Breast epithelium (tissue), 4 donors: ENCODE data around the gene OGFR. TPM values are rescaled to one million over a fixed set of nuclear protein-coding genes. Genes with fewer than 3 reads are reported as not detected.
"Not testable (repeated sequence)": the region's sequence is repeated elsewhere in the genome, so short reads cannot be mapped to it uniquely, and the experiment has no call there.

Source experiments
- DNase-seq, 2 donors: peaks; one replicate each; pipeline ENCODE4 v3.0.0-alpha.2; 2019; ENCODE audit warnings: low spot score in 2 of 2
- H3K27ac ChIP-seq, 2 donors: fragments of 200-600 bp; sonication (generic) in 1 of 2; one replicate each; pipeline ENCODE4 v1.5.1; 2016 to 2019; ENCODE audit warnings: mild to moderate bottlenecking in 1 of 2
- H3K27me3 ChIP-seq, 2 donors: fragments of 200-600 bp; sonication (generic) in 1 of 2; one replicate each; pipeline versions ENCODE4 v1.5.1 to v1.6.0; 2017 to 2019; ENCODE audit warnings: control low read depth in 1 of 2, mild to moderate bottlenecking in 1 of 2
- H3K36me3 ChIP-seq: fragments of 200-600 bp; one replicate; pipeline ENCODE4 v1.5.1; 2019
- H3K4me1 ChIP-seq, 2 donors: fragments of 200-600 bp; sonication (generic); one replicate each; pipeline ENCODE4 v1.5.1; 2016 to 2019; ENCODE audit warnings: control low read depth in 1 of 2
- H3K4me3 ChIP-seq, 3 donors: fragments of 200-600 bp; sonication (generic); 1 replicate in 2 of 3; 2 replicates in 1 of 3; pipeline ENCODE4 v1.5.1; 2016 to 2019; ENCODE audit warnings: mild to moderate bottlenecking in 3 of 3, moderate library complexity in 2 of 3
- H3K9me3 ChIP-seq, 2 donors: fragments of 200-600 bp; sonication (generic) in 1 of 2; one replicate each; pipeline ENCODE4 v1.5.1; 2016 to 2019; ENCODE audit warnings: control low read depth in 1 of 2
- POLR2A ChIP-seq: fragments of 450-650 bp; IDR thresholded peaks from one replicate; pipeline ENCODE4 v1.6.1; 2016; ENCODE audit warnings: antibody characterized with exemption, mild to moderate bottlenecking, moderate library complexity
- POLR2AphosphoS5 ChIP-seq, 3 donors: sonication (generic); formaldehyde crosslinking; IDR thresholded peaks; one replicate each; pipeline ENCODE4 v1.6.1; 2017; ENCODE audit warnings: antibody characterized with exemption in 3 of 3
- intact Hi-C: fragments of 100-400 bp; cut with DNase I; formaldehyde crosslinking; loops from one replicate; pipeline ENCODE4 v1.15.1; 2023; ENCODE audit warnings: low total_unique reads
- total RNA-seq, 3 donors: library from RNA; depleted of rRNA; stranded (reverse); fragments of >200 nt; gene quantifications; one replicate each; pipeline ENCODE4 v1.1.0, GENCODE V29; 2016
- TF ChIP-seq, protein P1 (sequence below), 3 donors: fragments of 450-650 bp; IDR thresholded peaks; one replicate each; pipeline ENCODE4 v1.5.1; 2016 to 2017; ENCODE audit warnings: antibody characterized with exemption in 3 of 3, mild to moderate bottlenecking in 3 of 3, moderate library complexity in 3 of 3

Gene OGFR
- total RNA-seq, 3 donors from 2014 or later = 38.5 to 45.3 (median 44.2) TPM

DNA sequence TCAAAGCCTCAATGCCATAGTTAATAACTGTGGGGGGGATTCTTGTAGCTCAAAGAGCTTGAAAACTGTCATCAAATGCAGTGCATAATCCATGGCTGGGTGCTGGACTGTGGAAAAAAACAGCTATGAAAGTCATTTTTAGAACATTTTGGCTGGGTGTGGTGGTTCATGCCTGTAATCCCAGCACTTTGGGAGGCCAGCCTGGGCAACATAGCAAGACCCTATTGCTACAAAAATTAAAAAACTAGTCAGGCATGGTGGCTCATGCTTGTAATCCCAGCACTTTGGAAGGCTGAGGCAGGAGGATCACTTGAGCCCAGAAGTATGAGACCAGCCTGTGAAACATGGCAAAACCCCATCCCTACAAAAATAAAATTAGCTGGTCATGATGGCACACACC lies 44.8 kb downstream of the OGFR start:
- no peak overlapping the region for H3K27ac ChIP-seq
- peaks cover 0 to 3% of the 10 kb centered on the region in 2 donors for H3K4me1 ChIP-seq
- H3K4me3 ChIP-seq = no peak overlapping the region
- no peak for DNase-seq
- TF ChIP-seq, protein P1, sequence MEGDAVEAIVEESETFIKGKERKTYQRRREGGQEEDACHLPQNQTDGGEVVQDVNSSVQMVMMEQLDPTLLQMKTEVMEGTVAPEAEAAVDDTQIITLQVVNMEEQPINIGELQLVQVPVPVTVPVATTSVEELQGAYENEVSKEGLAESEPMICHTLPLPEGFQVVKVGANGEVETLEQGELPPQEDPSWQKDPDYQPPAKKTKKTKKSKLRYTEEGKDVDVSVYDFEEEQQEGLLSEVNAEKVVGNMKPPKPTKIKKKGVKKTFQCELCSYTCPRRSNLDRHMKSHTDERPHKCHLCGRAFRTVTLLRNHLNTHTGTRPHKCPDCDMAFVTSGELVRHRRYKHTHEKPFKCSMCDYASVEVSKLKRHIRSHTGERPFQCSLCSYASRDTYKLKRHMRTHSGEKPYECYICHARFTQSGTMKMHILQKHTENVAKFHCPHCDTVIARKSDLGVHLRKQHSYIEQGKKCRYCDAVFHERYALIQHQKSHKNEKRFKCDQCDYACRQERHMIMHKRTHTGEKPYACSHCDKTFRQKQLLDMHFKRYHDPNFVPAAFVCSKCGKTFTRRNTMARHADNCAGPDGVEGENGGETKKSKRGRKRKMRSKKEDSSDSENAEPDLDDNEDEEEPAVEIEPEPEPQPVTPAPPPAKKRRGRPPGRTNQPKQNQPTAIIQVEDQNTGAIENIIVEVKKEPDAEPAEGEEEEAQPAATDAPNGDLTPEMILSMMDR (IDR thresholded peaks at IDR 0.05) = no peak
- TF ChIP-seq POLR2A = no peak
- no peak for TF ChIP-seq POLR2AphosphoS5 (IDR thresholded peaks at IDR 0.05)
- H3K36me3 ChIP-seq = no peaks in the 10 kb centered on the region
- intact Hi-C loops = no loop called here
- H3K9me3 ChIP-seq = no peaks in the 10 kb centered on the region
- H3K27me3 ChIP-seq = no peaks in the 10 kb centered on the region

DNA sequence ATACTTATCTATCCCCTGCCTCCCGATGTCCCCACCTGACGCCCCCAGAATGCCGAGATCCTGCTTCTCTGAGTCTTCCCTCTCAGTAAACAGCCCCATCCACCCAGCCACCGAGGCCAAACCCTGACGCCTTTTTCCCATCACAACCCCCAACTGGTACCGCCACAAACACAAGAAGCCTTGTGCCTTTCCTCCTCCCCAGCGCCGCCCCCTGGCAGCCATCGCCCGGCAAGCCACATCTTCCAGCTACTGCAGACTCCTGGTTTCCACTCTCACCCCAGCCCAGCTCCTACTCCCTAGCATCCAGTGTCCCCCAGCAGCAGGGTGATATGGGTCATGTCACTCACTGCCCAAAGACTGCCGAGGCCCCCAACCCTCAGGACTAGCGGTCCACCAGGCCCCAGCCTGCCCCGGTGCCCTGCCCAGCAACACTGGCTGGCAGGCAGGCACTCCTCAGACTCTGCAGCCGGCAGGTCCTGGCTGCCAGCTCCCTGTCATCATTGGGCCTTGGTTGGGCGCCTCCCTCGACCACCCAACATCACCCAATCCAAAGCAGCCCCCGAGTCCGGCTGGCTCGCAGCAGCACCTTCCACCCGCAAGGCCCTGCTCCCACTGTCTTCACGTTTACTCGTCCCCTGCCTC lies 45.8 kb downstream of the OGFR start:
- Histone ChIP-seq H3K4me1 (peaks cover 0 to 3% of the 10 kb centered on the region in 2 donors), H3K9me3 (no peaks in the 10 kb centered on the region), H3K27me3 (no peaks in the 10 kb centered on the region), H3K4me3 (no peak overlapping the region), H3K27ac (no peak overlapping the region), H3K36me3 (no peaks in the 10 kb centered on the region)
- intact Hi-C loops = no loop called here
- no peak for DNase-seq
- TF ChIP-seq POLR2AphosphoS5 (IDR thresholded peaks at IDR 0.05) (no peak), POLR2A (no peak)
- TF ChIP-seq, protein P1 (IDR thresholded peaks at IDR 0.05) = no peak

DNA sequence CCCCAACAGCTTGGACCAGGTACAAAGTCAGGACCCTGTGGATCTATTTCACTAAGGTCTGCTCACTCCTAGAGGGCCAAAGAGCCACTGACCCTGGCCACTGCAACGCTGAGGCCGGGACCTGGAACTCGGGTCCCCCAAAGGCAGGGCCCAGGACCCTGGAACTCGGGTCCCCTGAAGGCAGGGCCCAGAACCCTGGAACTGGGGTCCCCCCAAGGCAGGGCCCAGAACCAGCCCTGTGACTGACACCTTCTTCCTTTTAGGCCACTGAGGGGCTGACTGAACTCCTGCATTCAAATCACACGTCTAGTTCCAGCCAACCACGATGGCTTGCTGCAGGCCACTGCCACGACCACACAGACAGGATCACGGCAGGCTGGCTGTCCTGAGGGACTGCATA lies 47.6 kb downstream of the OGFR start:
- no peaks in the 10 kb centered on the region for H3K9me3 ChIP-seq
- H3K27me3 ChIP-seq = no peaks in the 10 kb centered on the region
- H3K4me1 ChIP-seq = peaks cover 0 to 3% of the 10 kb centered on the region in 2 donors
- no peaks in the 10 kb centered on the region for H3K36me3 ChIP-seq
- H3K27ac ChIP-seq = no peak overlapping the region
- DNase-seq = no peak
- no peak overlapping the region for H3K4me3 ChIP-seq
- TF ChIP-seq, protein P1 (IDR thresholded peaks at IDR 0.05) = no peak
- TF ChIP-seq POLR2A (no peak), POLR2AphosphoS5 (IDR thresholded peaks at IDR 0.05) (no peak)
- intact Hi-C loops = no loop called here

DNA sequence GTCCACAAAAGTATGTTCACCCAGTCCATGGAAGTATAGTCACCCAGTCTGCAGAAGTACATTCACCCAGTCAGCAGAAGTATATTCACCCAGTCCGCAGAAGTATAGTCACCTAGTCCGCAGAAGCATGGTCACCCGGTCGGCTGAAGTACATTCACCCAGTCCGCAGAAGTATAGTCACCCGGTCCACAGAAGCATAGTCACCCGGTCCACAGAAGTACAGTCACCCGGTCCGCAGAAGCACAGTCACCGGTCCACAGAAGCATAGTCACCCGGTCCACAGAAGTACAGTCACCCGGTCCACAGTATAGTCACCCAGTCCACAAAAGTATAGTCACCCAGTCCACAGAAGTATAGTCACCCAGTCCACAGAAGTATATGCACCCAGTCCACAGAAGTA lies 48.2 kb downstream of the OGFR start:
- no peaks in the 10 kb centered on the region for H3K36me3 ChIP-seq
- intact Hi-C loops = no loop called here
- TF ChIP-seq POLR2AphosphoS5 (IDR thresholded peaks at IDR 0.05) = no peak
- TF ChIP-seq POLR2A = no peak
- TF ChIP-seq, protein P1 (IDR thresholded peaks at IDR 0.05) = no peak
- no peaks in the 10 kb centered on the region for H3K4me1 ChIP-seq
- H3K9me3 ChIP-seq = no peaks in the 10 kb centered on the region
- no peaks in the 10 kb centered on the region for H3K27me3 ChIP-seq
- no peak overlapping the region for H3K4me3 ChIP-seq
- DNase-seq = no peak
- no peak overlapping the region for H3K27ac ChIP-seq

DNA sequence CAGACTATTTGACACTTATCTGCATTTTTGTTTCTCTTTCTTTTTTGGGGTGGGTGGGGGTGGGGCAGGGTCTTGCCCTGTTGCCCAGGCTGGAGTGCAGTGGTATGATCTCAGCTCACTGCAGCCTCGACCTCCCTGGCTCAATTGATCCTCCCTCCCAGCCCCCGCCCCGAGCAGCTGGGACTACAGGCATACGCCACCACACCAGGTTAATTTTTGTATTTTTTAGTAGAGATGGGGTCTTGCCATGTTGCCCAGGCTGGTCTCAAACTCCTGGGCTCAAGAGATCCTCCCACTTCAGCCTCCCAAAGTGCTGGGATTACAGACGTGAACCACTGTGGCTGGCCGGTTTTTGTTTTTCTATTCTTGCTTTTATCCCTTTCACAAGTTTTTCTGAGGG lies 48.7 kb downstream of the OGFR start:
- intact Hi-C loops, H3K4me3 ChIP-seq, DNase-seq, H3K36me3 ChIP-seq, H3K4me1 ChIP-seq, H3K27ac ChIP-seq, H3K9me3 ChIP-seq, H3K27me3 ChIP-seq: not testable (repeated sequence)

DNA sequence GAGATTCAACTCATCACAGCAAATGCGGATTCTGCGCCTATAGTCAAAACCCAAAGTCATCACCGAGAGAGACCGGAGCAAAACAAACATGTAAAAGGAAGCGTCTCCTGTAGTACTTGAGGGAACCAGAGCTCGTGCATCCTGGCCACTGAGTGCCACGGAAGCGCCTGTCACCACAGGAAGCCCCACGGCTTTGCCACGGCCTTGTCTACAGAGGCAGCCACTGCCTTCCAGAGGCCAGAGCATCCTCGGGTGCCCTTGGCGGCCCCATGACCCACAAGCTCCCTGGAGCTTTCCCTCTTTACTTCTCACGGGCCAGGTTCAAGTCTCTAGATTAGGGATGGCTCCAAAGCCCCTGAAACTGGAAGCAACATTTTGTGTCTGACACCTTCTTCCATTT lies 49.5 kb downstream of the OGFR start:
- DNase-seq = peak in 1 of 2 donors; percentile 38
- intact Hi-C loops = no loop called here
- Histone ChIP-seq H3K9me3 (no peaks in the 10 kb centered on the region), H3K36me3 (no peaks in the 10 kb centered on the region), H3K4me3 (no peak overlapping the region), H3K27me3 (no peaks in the 10 kb centered on the region), H3K4me1 (no peaks in the 10 kb centered on the region), H3K27ac (no peak overlapping the region)
- TF ChIP-seq, protein P1 (IDR thresholded peaks at IDR 0.05) = no peak
- no peak for TF ChIP-seq POLR2A
- no peak for TF ChIP-seq POLR2AphosphoS5 (IDR thresholded peaks at IDR 0.05)
